B cell (primary cell): ENCODE data around the gene GDAP1L1.

Source experiments
- CTCF ChIP-seq: fragments of 200-600 bp; IDR thresholded peaks from one replicate; pipeline ENCODE4 v1.8.0; 2022; ENCODE audit warnings: antibody characterized with exemption, mild to moderate bottlenecking
- EZH2 ChIP-seq: IDR thresholded peaks from 2 replicates; pipeline ENCODE4 v1.6.1; 2012; ENCODE audit warnings: borderline replicate concordance, low read depth, mild to moderate bottlenecking, moderate library complexity, low read length; ENCODE audit not compliant: insufficient read depth, poor library complexity, severe bottlenecking

- TF ChIP-seq CTCF (peak; percentile 94), EZH2 (no peak)
These were observed 29.6 kb upstream of the GDAP1L1 start for GRCh38 chr20:44217342-44218092.
